ENCODE results near the gene ZSWIM4. TPM values are rescaled to one million over a fixed set of nuclear protein-coding genes. Genes with fewer than 3 reads are reported as not detected.

ZSWIM4 gene
- total and polyA plus RNA-seq, 7 donors, result 0.60 to 4.4 (median 3.2) TPM

- H3K36me3 ChIP-seq, result peaks cover 4 to 30% (median 17%) of the 10 kb centered on the region in 4 donors
- H3K9me3 ChIP-seq, result no peaks in the 10 kb centered on the region
- intact Hi-C loops (cut with DNase I), result loop anchor here (5.0 kb wide), 1 partner anchor 37 kb away; the partner anchor contains the start of gene ZSWIM4
- H3K27ac ChIP-seq, result peak overlapping the region; percentile 96 to 100 (median 99)
- TF ChIP-seq EP300 (IDR thresholded peaks at IDR 0.05) (no peak), POLR2A (IDR thresholded peaks at IDR 0.05) (no peak), CTCF (IDR thresholded peaks at IDR 0.05) (no peak), POLR2AphosphoS5 (IDR thresholded peaks at IDR 0.05) (peak in 1 of 4 donors; percentile 3)
- no peak overlapping the region for H3K4me3 ChIP-seq
- WGBS, 2 donors, result 66 to 80% methylated on average over 14 of the region's 14 CpGs
- no peaks in the 10 kb centered on the region for H3K27me3 ChIP-seq
- DNase-seq, result peak; percentile 61
- H3K4me1 ChIP-seq, result peaks cover 0 to 67% (median 63%) of the 10 kb centered on the region in 4 donors
These were observed 39.2 kb downstream of the ZSWIM4 start for GRCh38 chr19:13834244-13835069.

- no peaks in the 10 kb centered on the region for H3K9me3 ChIP-seq
- H3K36me3 ChIP-seq, result peaks cover 0 to 22% (median 12%) of the 10 kb centered on the region in 4 donors
- H3K27me3 ChIP-seq, result no peaks in the 10 kb centered on the region
- H3K4me1 ChIP-seq, result peaks cover 0 to 82% (median 76%) of the 10 kb centered on the region in 4 donors
- TF ChIP-seq CTCF (IDR thresholded peaks at IDR 0.05) (no peak), POLR2AphosphoS5 (IDR thresholded peaks at IDR 0.05) (peak in 3 of 4 donors; percentile 3 to 29 (median 27)), POLR2A (IDR thresholded peaks at IDR 0.05) (no peak), EP300 (IDR thresholded peaks at IDR 0.05) (no peak)
- intact Hi-C loops (cut with DNase I), result loop anchor here (5.0 kb wide), 1 partner anchor 39 kb away; the partner anchor contains the start of gene ZSWIM4
- H3K4me3 ChIP-seq, result no peak overlapping the region
- H3K27ac ChIP-seq, result peak overlapping the region; percentile 96 to 100 (median 99)
- WGBS, 2 donors, result 45 to 66% methylated on average over 21 of the region's 21 CpGs
- no peak for DNase-seq
These were observed 40.8 kb downstream of the ZSWIM4 start for GRCh38 chr19:13835791-13836723.

- Histone ChIP-seq H3K36me3 (peaks cover 0 to 22% (median 11%) of the 10 kb centered on the region in 4 donors), H3K4me1 (peaks cover 0 to 87% (median 82%) of the 10 kb centered on the region in 4 donors)
- no peak for DNase-seq
These were observed 43.3 kb downstream of the ZSWIM4 start for GRCh38 chr19:13838435-13839129.

More at GRCh38 chr19:13838435-13839129, 43.3 kb downstream of the ZSWIM4 start:
- Histone ChIP-seq H3K4me3 (peak overlapping the region; percentile 77 to 99 (median 88)), H3K9me3 (no peaks in the 10 kb centered on the region), H3K27me3 (no peaks in the 10 kb centered on the region), H3K27ac (peak overlapping the region; percentile 96 to 100 (median 99))
- 58 to 69% methylated on average over 18 of the region's 18 CpGs for WGBS, 2 donors
- intact Hi-C loops (cut with DNase I), result loop anchor here (5.0 kb wide), 1 partner anchor 41 kb away; the partner anchor contains the start of gene ZSWIM4
- TF ChIP-seq CTCF (IDR thresholded peaks at IDR 0.05) (no peak), EP300 (IDR thresholded peaks at IDR 0.05) (no peak), POLR2A (IDR thresholded peaks at IDR 0.05) (no peak), POLR2AphosphoS5 (IDR thresholded peaks at IDR 0.05) (no peak)
